GM23338 (cell line): ENCODE data around the gene TMEM132D. TPM values are rescaled to one million over a fixed set of nuclear protein-coding genes. Genes with fewer than 3 reads are reported as not detected.

Experiments
- ATAC-seq: fragments of 200-7000 bp; cut with Tn5 transposase; 3 replicates; pipeline ENCODE4 v1.9.1; 2020
- DNase-seq: peaks from one replicate; pipeline ENCODE4 v3.0.0-alpha.2; 2015; ENCODE audit warnings: low spot score
- H2AFZ ChIP-seq: fragments of 200-600 bp; sonication (generic); 2 replicates; pipeline ENCODE4 v1.8.0; 2016; ENCODE audit warnings: antibody characterized with exemption, mild to moderate bottlenecking, moderate library complexity
- H3F3A ChIP-seq: fragments of 200-600 bp; sonication (generic); replicated peaks from 2 replicates; pipeline ENCODE4 v1.8.0; 2017; ENCODE audit warnings: antibody characterized with exemption, mixed run types, low read depth
- H3K27ac ChIP-seq: fragments of 200-600 bp; sonication (generic); 2 replicates; pipeline ENCODE4 v1.6.1; 2016; ENCODE audit warnings: low read depth
- H3K27me3 ChIP-seq: fragments of 200-600 bp; sonication (generic); 2 replicates; pipeline ENCODE4 v1.8.0; 2016; ENCODE audit warnings: mild to moderate bottlenecking, mixed run types, moderate library complexity; ENCODE audit not compliant: insufficient read depth
- H3K36me3 ChIP-seq: fragments of 200-600 bp; sonication (generic); 2 replicates; pipeline ENCODE4 v1.8.0; 2016; ENCODE audit warnings: mild to moderate bottlenecking; ENCODE audit not compliant: insufficient read depth
- H3K4me1 ChIP-seq: fragments of 200-600 bp; sonication (generic); 2 replicates; pipeline ENCODE4 v1.8.0; 2016; ENCODE audit warnings: mild to moderate bottlenecking, moderate library complexity; ENCODE audit not compliant: insufficient read depth
- H3K4me2 ChIP-seq: fragments of 200-600 bp; sonication (generic); 2 replicates; pipeline ENCODE4 v1.7.1; 2017; ENCODE audit warnings: mixed run types
- H3K4me3 ChIP-seq: fragments of 200-600 bp; sonication (generic); 2 replicates; pipeline ENCODE4 v1.6.1; 2016; ENCODE audit warnings: mixed run types
- H3K79me2 ChIP-seq: fragments of 200-600 bp; sonication (generic); replicated peaks from 2 replicates; pipeline ENCODE4 v1.8.0; 2017; ENCODE audit warnings: mild to moderate bottlenecking; ENCODE audit not compliant: insufficient read depth
- H3K9me2 ChIP-seq: fragments of 200-600 bp; sonication (generic); 2 replicates; pipeline ENCODE4 v1.8.0; 2017; ENCODE audit not compliant: insufficient read depth
- H4K20me1 ChIP-seq: fragments of 200-600 bp; sonication (generic); replicated peaks from 2 replicates; pipeline ENCODE4 v1.8.0; 2017; ENCODE audit warnings: mild to moderate bottlenecking; ENCODE audit not compliant: insufficient read depth
- H3K27ac Mint-ChIP-seq: 2 replicates; pipeline ENCODE4 v1.8.0; 2020; ENCODE audit warnings: inconsistent platforms, mild to moderate bottlenecking, moderate library complexity, mixed read lengths
- H3K27me3 Mint-ChIP-seq: 3 replicates; pipeline ENCODE4 v1.8.0; 2022; ENCODE audit warnings: low read depth, mild to moderate bottlenecking, moderate library complexity, mixed read lengths, inconsistent platforms; ENCODE audit not compliant: insufficient read depth, poor library complexity
- H3K36me3 Mint-ChIP-seq: 3 replicates; pipeline ENCODE4 v1.8.0; 2021; ENCODE audit warnings: low read depth, mild to moderate bottlenecking, inconsistent platforms, moderate library complexity, mixed read lengths
- H3K4me1 Mint-ChIP-seq: 3 replicates; pipeline ENCODE4 v1.8.0; 2020; ENCODE audit warnings: mild to moderate bottlenecking, inconsistent platforms, mixed read lengths
- H3K4me3 Mint-ChIP-seq: 3 replicates; pipeline ENCODE4 v1.8.0; 2021; ENCODE audit warnings: moderate library complexity, mild to moderate bottlenecking, inconsistent platforms, mixed read lengths
- H3K9me3 Mint-ChIP-seq: 3 replicates; pipeline ENCODE4 v1.8.0; 2020; ENCODE audit warnings: moderate library complexity, mild to moderate bottlenecking, inconsistent platforms, mixed read lengths
- CREB1 ChIP-seq: fragments of 250-450 bp; sonication (Bioruptor Pico); IDR thresholded peaks from 2 replicates; pipeline ENCODE4 v1.5.0; 2020; ENCODE audit warnings: low read depth, mild to moderate bottlenecking, moderate library complexity
- EZH2phosphoT487 ChIP-seq: fragments of 200-600 bp; sonication (generic); IDR thresholded peaks from one replicate; pipeline ENCODE4 v1.8.1; 2018; ENCODE audit warnings: antibody characterized with exemption; ENCODE audit not compliant: unreplicated experiment
- POLR2AphosphoS5 ChIP-seq: IDR thresholded peaks from 2 replicates; pipeline ENCODE4 v1.6.1; 2016; ENCODE audit warnings: antibody characterized with exemption, low read depth
- STAT1 ChIP-seq: IDR thresholded peaks from one replicate; pipeline ENCODE4 v1.6.1; 2016; ENCODE audit warnings: antibody characterized with exemption; ENCODE audit not compliant: unreplicated experiment
- polyA plus RNA-seq: library from polyadenylated mRNA; unstranded; fragments of >200 nt; fragmentation: Nextera tagmentation; extraction: Ambion mirVana; gene quantifications from 2 replicates; pipeline ENCODE4 v1.2.1, GENCODE V29; 2016
- total RNA-seq: library from RNA; depleted of rRNA; stranded (reverse); fragments of >200 nt; shearing (Covaris generic); gene quantifications from 2 replicates; pipeline ENCODE4 v1.2.3, GENCODE V29; 2014
- TF ChIP-seq, protein P1 (sequence below): fragments of 250-450 bp; sonication (Bioruptor Pico); IDR thresholded peaks from 2 replicates; pipeline ENCODE4 v1.5.0; 2020; ENCODE audit warnings: mild to moderate bottlenecking, moderate library complexity
- TF ChIP-seq, protein P2 (sequence below): IDR thresholded peaks from one replicate; pipeline ENCODE4 v1.6.1; 2018; ENCODE audit warnings: antibody characterized with exemption; ENCODE audit not compliant: unreplicated experiment

TMEM132D gene
- total and polyA plus RNA-seq, 2 experiments from 2014 or later = 0.44 to 5.3 TPM

DNA sequence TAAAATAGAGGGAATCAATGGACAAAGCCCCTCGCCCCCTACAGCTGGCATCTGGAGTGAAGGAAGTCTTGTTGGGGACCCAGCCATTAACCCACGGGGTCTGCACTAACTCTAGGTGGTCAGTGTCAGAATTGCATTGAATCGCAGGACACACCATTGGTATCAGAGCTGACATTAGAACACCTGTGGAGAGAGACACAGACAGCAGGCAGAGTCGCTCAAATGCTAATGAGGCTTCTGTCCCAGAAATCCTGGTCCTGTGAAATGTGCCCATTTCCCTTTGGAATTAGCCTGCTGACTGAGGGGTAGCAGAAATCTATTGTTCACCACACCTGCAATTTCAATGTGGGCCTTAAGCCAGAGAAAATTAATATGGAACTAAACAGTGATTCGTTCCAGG lies 33.0 kb downstream of the TMEM132D start (continued):
- TF ChIP-seq, protein P1, sequence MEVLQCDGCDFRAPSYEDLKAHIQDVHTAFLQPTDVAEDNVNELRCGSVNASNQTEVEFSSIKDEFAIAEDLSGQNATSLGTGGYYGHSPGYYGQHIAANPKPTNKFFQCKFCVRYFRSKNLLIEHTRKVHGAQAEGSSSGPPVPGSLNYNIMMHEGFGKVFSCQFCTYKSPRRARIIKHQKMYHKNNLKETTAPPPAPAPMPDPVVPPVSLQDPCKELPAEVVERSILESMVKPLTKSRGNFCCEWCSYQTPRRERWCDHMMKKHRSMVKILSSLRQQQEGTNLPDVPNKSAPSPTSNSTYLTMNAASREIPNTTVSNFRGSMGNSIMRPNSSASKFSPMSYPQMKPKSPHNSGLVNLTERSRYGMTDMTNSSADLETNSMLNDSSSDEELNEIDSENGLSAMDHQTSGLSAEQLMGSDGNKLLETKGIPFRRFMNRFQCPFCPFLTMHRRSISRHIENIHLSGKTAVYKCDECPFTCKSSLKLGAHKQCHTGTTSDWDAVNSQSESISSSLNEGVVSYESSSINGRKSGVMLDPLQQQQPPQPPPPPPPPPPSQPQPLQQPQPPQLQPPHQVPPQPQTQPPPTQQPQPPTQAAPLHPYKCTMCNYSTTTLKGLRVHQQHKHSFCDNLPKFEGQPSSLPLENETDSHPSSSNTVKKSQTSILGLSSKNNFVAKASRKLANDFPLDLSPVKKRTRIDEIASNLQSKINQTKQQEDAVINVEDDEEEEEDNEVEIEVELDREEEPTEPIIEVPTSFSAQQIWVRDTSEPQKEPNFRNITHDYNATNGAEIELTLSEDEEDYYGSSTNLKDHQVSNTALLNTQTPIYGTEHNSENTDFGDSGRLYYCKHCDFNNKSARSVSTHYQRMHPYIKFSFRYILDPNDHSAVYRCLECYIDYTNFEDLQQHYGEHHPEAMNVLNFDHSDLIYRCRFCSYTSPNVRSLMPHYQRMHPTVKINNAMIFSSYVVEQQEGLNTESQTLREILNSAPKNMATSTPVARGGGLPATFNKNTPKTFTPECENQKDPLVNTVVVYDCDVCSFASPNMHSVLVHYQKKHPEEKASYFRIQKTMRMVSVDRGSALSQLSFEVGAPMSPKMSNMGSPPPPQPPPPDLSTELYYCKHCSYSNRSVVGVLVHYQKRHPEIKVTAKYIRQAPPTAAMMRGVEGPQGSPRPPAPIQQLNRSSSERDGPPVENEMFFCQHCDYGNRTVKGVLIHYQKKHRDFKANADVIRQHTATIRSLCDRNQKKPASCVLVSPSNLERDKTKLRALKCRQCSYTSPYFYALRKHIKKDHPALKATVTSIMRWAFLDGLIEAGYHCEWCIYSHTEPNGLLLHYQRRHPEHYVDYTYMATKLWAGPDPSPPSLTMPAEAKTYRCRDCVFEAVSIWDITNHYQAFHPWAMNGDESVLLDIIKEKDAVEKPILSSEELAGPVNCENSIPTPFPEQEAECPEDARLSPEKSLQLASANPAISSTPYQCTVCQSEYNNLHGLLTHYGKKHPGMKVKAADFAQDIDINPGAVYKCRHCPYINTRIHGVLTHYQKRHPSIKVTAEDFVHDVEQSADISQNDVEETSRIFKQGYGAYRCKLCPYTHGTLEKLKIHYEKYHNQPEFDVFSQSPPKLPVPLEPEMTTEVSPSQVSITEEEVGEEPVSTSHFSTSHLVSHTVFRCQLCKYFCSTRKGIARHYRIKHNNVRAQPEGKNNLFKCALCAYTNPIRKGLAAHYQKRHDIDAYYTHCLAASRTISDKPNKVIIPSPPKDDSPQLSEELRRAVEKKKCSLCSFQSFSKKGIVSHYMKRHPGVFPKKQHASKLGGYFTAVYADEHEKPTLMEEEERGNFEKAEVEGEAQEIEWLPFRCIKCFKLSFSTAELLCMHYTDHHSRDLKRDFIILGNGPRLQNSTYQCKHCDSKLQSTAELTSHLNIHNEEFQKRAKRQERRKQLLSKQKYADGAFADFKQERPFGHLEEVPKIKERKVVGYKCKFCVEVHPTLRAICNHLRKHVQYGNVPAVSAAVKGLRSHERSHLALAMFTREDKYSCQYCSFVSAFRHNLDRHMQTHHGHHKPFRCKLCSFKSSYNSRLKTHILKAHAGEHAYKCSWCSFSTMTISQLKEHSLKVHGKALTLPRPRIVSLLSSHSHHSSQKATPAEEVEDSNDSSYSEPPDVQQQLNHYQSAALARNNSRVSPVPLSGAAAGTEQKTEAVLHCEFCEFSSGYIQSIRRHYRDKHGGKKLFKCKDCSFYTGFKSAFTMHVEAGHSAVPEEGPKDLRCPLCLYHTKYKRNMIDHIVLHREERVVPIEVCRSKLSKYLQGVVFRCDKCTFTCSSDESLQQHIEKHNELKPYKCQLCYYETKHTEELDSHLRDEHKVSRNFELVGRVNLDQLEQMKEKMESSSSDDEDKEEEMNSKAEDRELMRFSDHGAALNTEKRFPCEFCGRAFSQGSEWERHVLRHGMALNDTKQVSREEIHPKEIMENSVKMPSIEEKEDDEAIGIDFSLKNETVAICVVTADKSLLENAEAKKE (CRISPR knock-in tag) = no peak
- no peak for TF ChIP-seq POLR2AphosphoS5

DNA sequence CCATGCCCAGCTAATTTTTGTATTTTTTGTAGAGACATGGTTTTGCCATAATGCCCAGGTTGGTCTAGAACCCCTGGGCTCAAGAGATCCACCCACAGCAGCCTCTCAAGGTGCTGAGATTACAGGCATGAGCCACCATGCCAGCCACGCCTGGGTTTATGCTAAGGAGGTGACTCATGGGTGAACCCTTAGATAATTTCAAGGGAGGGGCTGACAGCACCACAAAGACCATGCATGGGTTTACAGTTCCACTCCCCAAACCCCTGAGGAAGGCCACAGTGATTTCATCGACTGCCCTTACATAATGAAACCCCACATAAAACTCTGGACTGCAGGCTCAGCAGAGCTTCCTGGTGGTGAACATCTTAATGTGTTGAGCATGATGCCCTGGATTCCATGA lies 33.7 kb downstream of the TMEM132D start:
- no peaks in the 10 kb centered on the region for H3K4me1 Mint-ChIP-seq
- Histone ChIP-seq H3K4me3 (no peak overlapping the region), H3K27me3 (no peaks in the 10 kb centered on the region), H3K27ac (no peak overlapping the region), H3K4me2 (peak overlapping the region; percentile 31; the same call in 1 of the 2 replicates), H3F3A (peaks cover 3% of the 10 kb centered on the region), H3K36me3 (no peaks in the 10 kb centered on the region), H4K20me1 (no peaks in the 10 kb centered on the region), H3K79me2 (peaks cover 28% of the 10 kb centered on the region), H3K4me1 (peaks cover 36% of the 10 kb centered on the region), H2AFZ (no peak overlapping the region), H3K9me2 (no peaks in the 10 kb centered on the region)
- no peak for DNase-seq
- no peak for ATAC-seq
- H3K27ac Mint-ChIP-seq = no peak overlapping the region
- H3K9me3 Mint-ChIP-seq = peaks cover 98% of the 10 kb centered on the region
- peaks cover 4% of the 10 kb centered on the region for H3K27me3 Mint-ChIP-seq
- no peak overlapping the region for H3K4me3 Mint-ChIP-seq
- H3K36me3 Mint-ChIP-seq = peaks cover 40% of the 10 kb centered on the region
- TF ChIP-seq CREB1 (CRISPR knock-in tag) = no peak
- TF ChIP-seq, protein P1 (CRISPR knock-in tag) = no peak
- TF ChIP-seq STAT1 = no peak
- TF ChIP-seq, protein P2, sequence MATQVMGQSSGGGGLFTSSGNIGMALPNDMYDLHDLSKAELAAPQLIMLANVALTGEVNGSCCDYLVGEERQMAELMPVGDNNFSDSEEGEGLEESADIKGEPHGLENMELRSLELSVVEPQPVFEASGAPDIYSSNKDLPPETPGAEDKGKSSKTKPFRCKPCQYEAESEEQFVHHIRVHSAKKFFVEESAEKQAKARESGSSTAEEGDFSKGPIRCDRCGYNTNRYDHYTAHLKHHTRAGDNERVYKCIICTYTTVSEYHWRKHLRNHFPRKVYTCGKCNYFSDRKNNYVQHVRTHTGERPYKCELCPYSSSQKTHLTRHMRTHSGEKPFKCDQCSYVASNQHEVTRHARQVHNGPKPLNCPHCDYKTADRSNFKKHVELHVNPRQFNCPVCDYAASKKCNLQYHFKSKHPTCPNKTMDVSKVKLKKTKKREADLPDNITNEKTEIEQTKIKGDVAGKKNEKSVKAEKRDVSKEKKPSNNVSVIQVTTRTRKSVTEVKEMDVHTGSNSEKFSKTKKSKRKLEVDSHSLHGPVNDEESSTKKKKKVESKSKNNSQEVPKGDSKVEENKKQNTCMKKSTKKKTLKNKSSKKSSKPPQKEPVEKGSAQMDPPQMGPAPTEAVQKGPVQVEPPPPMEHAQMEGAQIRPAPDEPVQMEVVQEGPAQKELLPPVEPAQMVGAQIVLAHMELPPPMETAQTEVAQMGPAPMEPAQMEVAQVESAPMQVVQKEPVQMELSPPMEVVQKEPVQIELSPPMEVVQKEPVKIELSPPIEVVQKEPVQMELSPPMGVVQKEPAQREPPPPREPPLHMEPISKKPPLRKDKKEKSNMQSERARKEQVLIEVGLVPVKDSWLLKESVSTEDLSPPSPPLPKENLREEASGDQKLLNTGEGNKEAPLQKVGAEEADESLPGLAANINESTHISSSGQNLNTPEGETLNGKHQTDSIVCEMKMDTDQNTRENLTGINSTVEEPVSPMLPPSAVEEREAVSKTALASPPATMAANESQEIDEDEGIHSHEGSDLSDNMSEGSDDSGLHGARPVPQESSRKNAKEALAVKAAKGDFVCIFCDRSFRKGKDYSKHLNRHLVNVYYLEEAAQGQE = no peak
- no peak for TF ChIP-seq EZH2phosphoT487
